ENCODE data around the gene PDGFRB. TPM values are rescaled to one million over a fixed set of nuclear protein-coding genes. Genes with fewer than 3 reads are reported as not detected.

PDGFRB gene
- total RNA-seq, 1 donor from 2014 or later, result 215 TPM

DNA sequence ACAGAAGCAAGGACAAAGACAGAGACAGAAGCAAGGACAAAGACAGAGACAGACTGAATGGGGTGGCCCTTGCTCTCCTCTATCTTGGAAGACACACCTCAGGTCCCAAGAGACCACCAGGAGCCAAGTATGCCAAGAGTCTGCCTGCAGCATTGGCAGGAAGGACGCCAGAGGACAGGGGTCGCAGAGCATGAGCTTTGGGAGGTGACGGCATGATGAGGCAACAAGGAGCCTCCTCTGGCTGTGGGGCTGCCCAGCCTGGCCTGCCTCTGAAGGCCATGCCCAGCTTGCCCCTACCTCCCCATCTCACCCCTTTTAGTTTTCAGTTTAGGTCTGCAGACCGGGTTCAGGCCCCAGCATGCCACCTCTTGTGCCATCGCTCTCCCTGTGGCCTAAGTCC is 17.6 kb downstream of the PDGFRB start:
- intact Hi-C loops (cut with DNase I), result loop anchor here (10.0 kb wide), 1 partner anchor 217 kb away; the partner anchor contains the start of gene TCOF1
- DNase-seq (ENCODE audit: low spot score) (no peak), ATAC-seq (peak; percentile 58)

- DNase-seq (ENCODE audit: low spot score), result no peak
- intact Hi-C loops (cut with DNase I), result loop anchor here (10.0 kb wide), 1 partner anchor 217 kb away; the partner anchor contains the start of gene TCOF1
- ATAC-seq, result peak; percentile 29
Measured at GRCh38 chr5:150137168-150137957, 18.3 kb downstream of the PDGFRB start.

DNA sequence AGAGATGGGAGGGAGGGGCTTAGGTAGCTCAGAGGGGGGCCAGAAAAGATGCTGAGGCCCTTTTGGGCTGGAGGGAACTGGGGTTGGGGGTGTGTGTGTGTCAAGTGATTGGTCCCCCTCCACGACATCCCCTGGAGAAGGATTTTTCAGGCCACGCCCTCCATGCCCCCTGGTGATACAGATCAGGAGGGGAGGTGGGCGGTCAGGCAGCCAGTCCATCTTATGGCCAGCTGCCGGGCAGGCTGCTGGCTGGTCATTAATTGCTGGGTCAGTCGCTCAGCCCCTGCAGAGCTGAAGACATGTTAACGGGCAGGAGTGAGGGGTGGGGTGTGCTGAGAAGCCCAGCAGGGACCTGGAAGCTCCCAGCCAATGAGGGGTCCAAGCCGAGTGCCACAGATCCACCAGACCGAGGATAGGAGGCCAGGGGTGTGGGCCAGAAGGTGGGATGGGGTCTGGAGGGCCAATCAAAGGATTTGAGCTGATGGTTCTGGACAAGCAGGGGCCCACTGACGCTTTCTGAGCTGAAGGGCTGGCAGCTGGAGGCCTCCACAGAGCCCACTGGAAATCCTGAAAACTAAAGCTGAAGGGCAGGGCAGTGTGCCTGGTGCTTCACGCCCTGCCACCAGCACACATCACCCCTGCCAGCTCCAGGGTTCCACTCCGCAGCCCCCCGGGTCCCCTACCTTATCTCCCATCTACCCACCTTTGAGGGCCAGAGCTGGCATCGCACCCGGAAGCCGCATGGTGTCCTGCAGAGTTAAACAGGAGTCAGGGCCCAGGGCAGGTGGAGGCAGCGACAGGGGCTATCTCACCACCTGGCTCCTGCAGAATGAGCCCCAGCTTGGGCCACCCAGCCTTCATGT is 19.1 kb downstream of the PDGFRB start:
- ATAC-seq, result no peak
- DNase-seq (ENCODE audit: low spot score), result no peak
- intact Hi-C loops (cut with DNase I), result loop anchor here (10.0 kb wide), 1 partner anchor 218 kb away; the partner anchor contains the start of gene TCOF1

DNA sequence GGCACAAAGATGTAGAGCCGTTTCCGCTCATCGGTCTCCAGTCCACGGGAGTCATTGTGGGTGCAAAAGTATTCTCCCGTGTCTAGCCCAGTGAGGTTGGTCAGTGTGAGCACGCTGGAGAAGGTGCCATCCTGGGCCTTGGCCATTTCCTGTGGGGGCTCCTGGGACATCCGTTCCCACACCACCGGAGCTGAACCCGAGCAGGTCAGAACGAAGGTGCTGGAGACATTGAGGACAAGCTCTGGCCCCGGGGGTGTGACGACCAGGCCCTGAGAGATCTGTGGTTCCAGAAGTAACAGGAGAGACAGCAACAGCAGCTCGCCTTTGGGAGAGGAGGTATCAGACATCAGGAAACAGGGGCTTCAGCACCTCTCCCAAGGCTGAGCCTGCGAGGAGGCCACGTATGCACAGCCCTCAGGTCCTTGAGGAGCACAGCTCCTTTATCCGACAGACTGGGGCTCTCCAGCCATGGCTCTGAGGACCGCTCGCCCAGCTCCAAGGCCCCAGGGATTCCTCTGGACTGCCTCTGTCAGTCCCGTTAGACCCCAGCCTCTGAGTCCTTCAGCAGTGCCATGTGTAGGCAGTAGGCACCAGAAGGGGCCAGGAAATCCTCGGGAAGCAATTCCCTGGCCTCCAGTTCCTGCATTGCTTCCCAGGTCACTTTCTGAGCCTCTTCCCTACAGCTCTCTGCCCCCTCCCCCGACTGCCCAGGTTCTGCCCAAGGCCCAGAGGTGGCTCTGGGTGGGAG is 19.9 kb downstream of the PDGFRB start:
- ATAC-seq (no peak), DNase-seq (ENCODE audit: low spot score) (no peak)
- intact Hi-C loops (cut with DNase I), result loop anchor here (10.0 kb wide), 1 partner anchor 219 kb away; the partner anchor contains the start of gene TCOF1

DNA sequence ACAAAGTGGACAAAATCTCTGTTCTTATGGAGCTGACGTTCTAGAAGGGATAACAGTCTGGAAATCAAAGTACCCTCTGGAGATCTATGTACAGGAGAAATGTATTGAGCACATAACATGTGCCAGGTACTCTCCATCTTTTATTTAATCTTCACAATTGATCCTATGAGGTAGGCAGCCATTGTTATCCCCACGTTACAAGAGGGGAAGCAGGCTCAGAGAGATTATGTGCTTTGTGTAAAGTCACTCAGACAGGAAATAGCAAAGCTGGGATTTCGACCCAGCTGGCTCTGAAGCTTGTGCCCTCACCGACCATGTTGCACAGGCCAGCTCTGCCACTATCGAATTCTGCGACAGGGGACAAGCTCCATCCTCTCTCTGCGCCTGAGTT is 21.5 kb downstream of the PDGFRB start:
- intact Hi-C loops (cut with DNase I), result loop anchor here (10.0 kb wide), 1 partner anchor 221 kb away; the partner anchor contains the start of gene TCOF1
- ATAC-seq (no peak), DNase-seq (ENCODE audit: low spot score) (no peak)

GRCh38 chr5:150133581-150134197 is 22.0 kb downstream of the PDGFRB start:
- no peak for DNase-seq (ENCODE audit: low spot score)
- intact Hi-C loops (cut with DNase I), result loop anchor here (10.0 kb wide), 1 partner anchor 221 kb away; the partner anchor contains the start of gene TCOF1
- ATAC-seq, result no peak

- intact Hi-C loops (cut with DNase I), result loop anchor here (10.0 kb wide), 1 partner anchor 222 kb away; the partner anchor contains the start of gene TCOF1
- DNase-seq (ENCODE audit: low spot score) (no peak), ATAC-seq (no peak)
Measured at GRCh38 chr5:150132740-150133139, 22.9 kb downstream of the PDGFRB start.

- peak; percentile 47 for ATAC-seq
- no peak for DNase-seq (ENCODE audit: low spot score)
Measured at GRCh38 chr5:150131978-150132694, 23.5 kb downstream of the PDGFRB start.

GRCh38 chr5:150131461-150131860 is 24.2 kb downstream of the PDGFRB start:
- intact Hi-C loops (cut with DNase I), result loop anchor here (2.0 to 10.0 kb wide), 2 partner anchors 85 to 223 kb away; partner anchors contain the start of gene TCOF1
- DNase-seq (ENCODE audit: low spot score), result no peak
- ATAC-seq, result no peak

More at GRCh38 chr5:150131978-150132694, 23.5 kb downstream of the PDGFRB start:
- intact Hi-C loops (cut with DNase I), result loop anchor here (2.0 to 10.0 kb wide), 2 partner anchors 85 to 223 kb away; partner anchors contain the start of gene TCOF1

GRCh38 chr5:150130493-150130922 is 25.1 kb downstream of the PDGFRB start:
- intact Hi-C loops (cut with DNase I), result loop anchor here (2.0 to 10.0 kb wide), 2 partner anchors 86 to 224 kb away; partner anchors contain the start of gene TCOF1
- DNase-seq (ENCODE audit: low spot score) (no peak), ATAC-seq (no peak)

DNA sequence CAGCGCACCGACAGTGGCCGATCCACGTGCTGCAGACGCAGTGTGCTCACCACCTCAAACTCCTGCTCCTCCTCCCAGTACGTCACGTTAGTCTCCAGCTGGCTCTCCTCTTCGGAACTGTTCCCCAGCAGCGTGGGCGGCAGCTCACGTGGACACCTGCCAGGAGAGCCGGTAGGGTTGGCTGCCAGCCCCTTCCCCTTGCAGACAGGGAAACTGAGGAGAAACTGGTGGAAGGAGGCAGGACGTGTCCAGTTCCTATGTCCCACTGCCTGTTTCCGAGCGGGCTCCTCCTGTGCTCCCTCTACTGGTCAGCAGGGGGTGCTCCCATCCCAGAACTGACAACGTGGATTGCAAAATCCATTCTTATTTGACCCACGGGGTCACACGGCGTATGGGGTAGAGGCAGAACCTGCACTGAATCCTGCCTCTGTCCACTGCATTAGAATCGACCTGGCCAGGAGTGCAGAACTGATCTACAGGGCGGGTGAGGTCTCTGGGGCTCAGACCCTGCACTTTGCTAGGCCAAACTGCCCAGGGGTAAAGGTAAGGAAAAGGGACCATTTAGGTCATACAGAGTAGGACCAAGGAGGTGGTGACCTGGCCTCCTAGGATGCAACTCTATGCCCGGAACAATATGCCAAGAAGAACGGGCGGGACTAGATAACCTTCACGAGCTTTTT is 25.7 kb downstream of the PDGFRB start:
- intact Hi-C loops (cut with DNase I), result loop anchor here (2.0 to 10.0 kb wide), 2 partner anchors 87 to 225 kb away; partner anchors contain the start of gene TCOF1
- peak; percentile 88 for DNase-seq (ENCODE audit: low spot score)
- ATAC-seq, result peak; percentile 84

- intact Hi-C loops (cut with DNase I), result no loop called here
- DNase-seq (ENCODE audit: low spot score) (no peak), ATAC-seq (no peak)
Measured at GRCh38 chr5:150129454-150129812, 26.2 kb downstream of the PDGFRB start.

- ATAC-seq, result no peak
- intact Hi-C loops (cut with DNase I), result no loop called here
Measured at GRCh38 chr5:150126921-150127265, 28.8 kb downstream of the PDGFRB start.

DNA sequence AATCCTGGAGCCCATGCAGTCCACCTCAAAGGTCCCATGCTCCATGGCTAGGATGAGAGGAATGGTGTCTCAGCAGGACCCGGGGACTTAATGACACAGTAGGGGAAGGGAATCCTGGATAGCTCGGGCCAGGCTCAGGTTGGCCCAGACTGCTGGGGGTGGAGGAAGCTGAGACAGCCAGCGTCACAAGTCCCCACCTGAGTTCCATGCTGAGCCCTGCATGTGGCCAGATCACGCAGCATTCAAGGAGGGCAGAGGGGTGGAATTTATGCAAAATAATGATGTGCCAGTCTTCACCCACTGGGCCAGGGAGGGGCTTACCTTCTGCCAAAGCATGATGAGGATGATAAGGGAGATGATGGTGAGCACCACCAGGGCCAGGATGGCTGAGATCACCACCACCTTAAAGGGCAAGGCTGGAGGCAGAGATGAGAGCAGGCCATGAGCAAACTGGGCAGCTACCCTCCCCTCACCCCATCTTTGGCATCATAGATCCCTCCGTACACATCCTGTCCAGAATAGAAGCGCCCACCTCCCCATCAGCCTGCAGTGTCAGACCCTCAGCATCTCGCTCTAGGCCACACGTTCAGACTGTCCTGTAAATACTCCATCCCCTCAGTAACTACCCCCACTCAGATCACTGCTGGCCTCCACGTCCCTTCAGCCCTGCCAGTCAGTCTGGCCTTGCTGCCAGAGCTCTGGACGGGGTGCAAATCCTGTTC is 29.3 kb downstream of the PDGFRB start:
- intact Hi-C loops (cut with DNase I), result no loop called here
- DNase-seq (ENCODE audit: low spot score) (no peak), ATAC-seq (no peak)

More at GRCh38 chr5:150126921-150127265, 28.8 kb downstream of the PDGFRB start:
- DNase-seq (ENCODE audit: low spot score), result no peak

DNA sequence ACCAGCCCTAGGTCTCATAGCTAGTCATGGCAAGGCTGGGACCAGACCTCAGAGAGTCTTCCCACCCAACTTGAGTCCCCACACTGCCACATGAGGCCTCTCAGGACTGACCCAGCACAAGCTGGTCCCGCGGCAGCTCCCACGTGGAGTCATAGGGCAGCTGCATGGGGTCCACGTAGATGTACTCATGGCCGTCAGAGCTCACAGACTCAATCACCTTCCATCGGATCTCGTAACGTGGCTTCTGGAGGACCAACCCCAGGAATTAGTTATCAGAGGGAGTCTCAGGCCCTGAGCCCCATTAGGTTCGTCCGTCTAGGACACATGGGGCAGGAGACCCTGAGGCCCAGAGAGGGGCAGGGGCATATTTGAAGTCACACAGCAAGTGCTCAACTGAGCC is 30.3 kb downstream of the PDGFRB start:
- intact Hi-C loops (cut with DNase I), result no loop called here
- no peak for ATAC-seq
- DNase-seq (ENCODE audit: low spot score), result no peak

GRCh38 chr5:150124596-150124995 is 31.0 kb downstream of the PDGFRB start:
- intact Hi-C loops (cut with DNase I), result no loop called here
- DNase-seq (ENCODE audit: low spot score) (no peak), ATAC-seq (no peak)

Data from sciatic nerve (tissue), 2 donors.